Measurements from ENCODE around the gene CRYGN. TPM values are rescaled to one million over a fixed set of nuclear protein-coding genes. Genes with fewer than 3 reads are reported as not detected.

The CRYGN gene
- total RNA-seq, 1 donor from 2014 or later: not detected

- DNase-seq (ENCODE audit: low spot score): no peak
Observed at GRCh38 chr7:151426904-151427704, 12.8 kb downstream of the CRYGN start.

GRCh38 chr7:151426441-151426903 is 13.5 kb downstream of the CRYGN start:
- DNase-seq (ENCODE audit: low spot score): peak; percentile 84

- no peak for DNase-seq (ENCODE audit: low spot score)
Observed at GRCh38 chr7:151425670-151426440, 14.1 kb downstream of the CRYGN start.

GRCh38 chr7:151424799-151425198 is 15.1 kb downstream of the CRYGN start:
- no peak for DNase-seq (ENCODE audit: low spot score)

- DNase-seq (ENCODE audit: low spot score): no peak
Observed at GRCh38 chr7:151423936-151424335, 16.0 kb downstream of the CRYGN start.

GRCh38 chr7:151423226-151423625 is 16.7 kb downstream of the CRYGN start:
- no peak for DNase-seq (ENCODE audit: low spot score)

- DNase-seq (ENCODE audit: low spot score): no peak
Observed at GRCh38 chr7:151422212-151422611, 17.7 kb downstream of the CRYGN start.

GRCh38 chr7:151420144-151420543 is 19.8 kb downstream of the CRYGN start:
- no peak for DNase-seq (ENCODE audit: low spot score)

GRCh38 chr7:151416941-151417315 is 23.0 kb downstream of the CRYGN start:
- peak; percentile 58 for DNase-seq (ENCODE audit: low spot score)

GRCh38 chr7:151416112-151416940 is 23.6 kb downstream of the CRYGN start:
- DNase-seq (ENCODE audit: low spot score): no peak

- DNase-seq (ENCODE audit: low spot score): no peak
Observed at GRCh38 chr7:151415375-151416105, 24.4 kb downstream of the CRYGN start.

- DNase-seq (ENCODE audit: low spot score): no peak
Observed at GRCh38 chr7:151413241-151413640, 26.7 kb downstream of the CRYGN start.

GRCh38 chr7:151412318-151412717 is 27.6 kb downstream of the CRYGN start:
- no peak for DNase-seq (ENCODE audit: low spot score)

- DNase-seq (ENCODE audit: low spot score): no peak
Observed at GRCh38 chr7:151411551-151411950, 28.4 kb downstream of the CRYGN start.

- DNase-seq (ENCODE audit: low spot score): peak; percentile 56
Observed at GRCh38 chr7:151410405-151411390, 29.2 kb downstream of the CRYGN start.

- peak; percentile 69 for DNase-seq (ENCODE audit: low spot score)
Observed at GRCh38 chr7:151409667-151410404, 30.1 kb downstream of the CRYGN start, which contains the start of gene WDR86. Gene WDR86, minus strand, starts transcription at chr7:151410038. Its CDS starts 449 bp downstream, at chr7:151409589.

GRCh38 chr7:151408839-151409666 is 30.9 kb downstream of the CRYGN start:
- peak; percentile 35 for DNase-seq (ENCODE audit: low spot score)

GRCh38 chr7:151408498-151408838 is 31.5 kb downstream of the CRYGN start:
- no peak for DNase-seq (ENCODE audit: low spot score)
